ENCODE data around the gene PI16. TPM values are rescaled to one million over a fixed set of nuclear protein-coding genes. Genes with fewer than 3 reads are reported as not detected.

The PI16 gene
- polyA plus RNA-seq, 1 donor from 2014 or later, result not detected

- Histone ChIP-seq H3K4me2 (ENCODE audit: low read length) (no peak overlapping the region), H3F3A (ENCODE audit: insufficient read depth, low read length, poor library complexity, severe bottlenecking) (no peaks in the 10 kb centered on the region), H3K36me3 (ENCODE audit: insufficient read depth, low read length) (peaks cover 3% of the 10 kb centered on the region), H2AFZ (ENCODE audit: low read depth, low read length) (no peak overlapping the region), H3K9me3 (ENCODE audit: low read length) (no peaks in the 10 kb centered on the region), H3K4me3 (ENCODE audit: low read length) (no peak overlapping the region), H3K79me2 (replicated peaks; ENCODE audit: insufficient read depth, low read length) (no peaks in the 10 kb centered on the region), H4K20me1 (ENCODE audit: insufficient read depth) (no peaks in the 10 kb centered on the region), H3K27me3 (ENCODE audit: insufficient read depth, low read depth, low read length) (no peaks in the 10 kb centered on the region), H3K27ac (ENCODE audit: low read length) (no peak overlapping the region), H3K9ac (ENCODE audit: low read length) (no peak overlapping the region), H3K9me2 (ENCODE audit: insufficient read depth, low read length) (no peaks in the 10 kb centered on the region)
- TF ChIP-seq TAF1 (IDR thresholded peaks at IDR 0.05; ENCODE audit: low read depth) (no peak), EZH2 (IDR thresholded peaks at IDR 0.05; ENCODE audit: borderline replicate concordance, insufficient read depth, low read length, poor library complexity, severe bottlenecking) (no peak), REST (IDR thresholded peaks at IDR 0.05; ENCODE audit: borderline replicate concordance) (no peak), CTCF (IDR thresholded peaks at IDR 0.05; ENCODE audit: poor library complexity, severe bottlenecking) (no peak), RAD21 (conservative IDR thresholded peaks at IDR 0.05) (no peak), EP300 (conservative IDR thresholded peaks at IDR 0.05; ENCODE audit: poor library complexity, severe bottlenecking) (no peak), SMC3 (conservative IDR thresholded peaks at IDR 0.05; ENCODE audit: poor library complexity) (no peak), POLR2AphosphoS5 (IDR thresholded peaks at IDR 0.05) (no peak), MXI1 (conservative IDR thresholded peaks at IDR 0.05; ENCODE audit: poor library complexity, severe bottlenecking) (no peak)
These were observed 13.2 kb downstream of the PI16 start for GRCh38 chr6:36967757-36968156.

GRCh38 chr6:36968266-36968977 lies 13.9 kb downstream of the PI16 start:
- Histone ChIP-seq H4K20me1 (ENCODE audit: insufficient read depth) (no peaks in the 10 kb centered on the region), H3K36me3 (ENCODE audit: insufficient read depth, low read length) (peaks cover 3% of the 10 kb centered on the region), H3K27ac (ENCODE audit: low read length) (no peak overlapping the region), H3K27me3 (ENCODE audit: insufficient read depth, low read depth, low read length) (no peaks in the 10 kb centered on the region), H3F3A (ENCODE audit: insufficient read depth, low read length, poor library complexity, severe bottlenecking) (no peaks in the 10 kb centered on the region), H3K9ac (ENCODE audit: low read length) (no peak overlapping the region), H3K9me2 (ENCODE audit: insufficient read depth, low read length) (no peaks in the 10 kb centered on the region), H3K79me2 (replicated peaks; ENCODE audit: insufficient read depth, low read length) (no peaks in the 10 kb centered on the region), H2AFZ (ENCODE audit: low read depth, low read length) (no peak overlapping the region), H3K4me3 (ENCODE audit: low read length) (no peak overlapping the region), H3K9me3 (ENCODE audit: low read length) (no peaks in the 10 kb centered on the region), H3K4me2 (ENCODE audit: low read length) (no peak overlapping the region)
- TF ChIP-seq MXI1 (conservative IDR thresholded peaks at IDR 0.05; ENCODE audit: poor library complexity, severe bottlenecking) (no peak), POLR2AphosphoS5 (IDR thresholded peaks at IDR 0.05) (no peak), EZH2 (IDR thresholded peaks at IDR 0.05; ENCODE audit: borderline replicate concordance, insufficient read depth, low read length, poor library complexity, severe bottlenecking) (no peak), RAD21 (conservative IDR thresholded peaks at IDR 0.05) (no peak), SMC3 (conservative IDR thresholded peaks at IDR 0.05; ENCODE audit: poor library complexity) (no peak), TAF1 (IDR thresholded peaks at IDR 0.05; ENCODE audit: low read depth) (no peak), REST (IDR thresholded peaks at IDR 0.05; ENCODE audit: borderline replicate concordance) (no peak), EP300 (conservative IDR thresholded peaks at IDR 0.05; ENCODE audit: poor library complexity, severe bottlenecking) (no peak), CTCF (IDR thresholded peaks at IDR 0.05; ENCODE audit: poor library complexity, severe bottlenecking) (no peak)

All from neural cell (in vitro differentiated cells).